Activated T-cell treated with anti-CD3 and anti-CD28 coated beads, Interleukin-2, amount 50 U/mL, for 4 hours (primary cell): ENCODE results near the gene KDSR. TPM values are rescaled to one million over a fixed set of nuclear protein-coding genes. Genes with fewer than 3 reads are reported as not detected.
"Not testable (repeated sequence)": the region's sequence is repeated elsewhere in the genome, so short reads cannot be mapped to it uniquely, and the experiment has no call there.

ENCODE experiments used
- ATAC-seq, 2 donors: fragments of 200-7000 bp; cut with Tn5 transposase; one replicate each; pipeline ENCODE4 v1.10.0; 2021
- DNase-seq: peaks from one replicate; pipeline ENCODE4 v3.0.0-alpha.2; 2020
- H3K27me3 Mint-ChIP-seq: one replicate; pipeline ENCODE4 v1.8.0; 2021; ENCODE audit warnings: low read depth, mixed read lengths
- H3K36me3 Mint-ChIP-seq: one replicate; pipeline ENCODE4 v1.8.0; 2022; ENCODE audit warnings: mixed read lengths; ENCODE audit not compliant: insufficient read depth
- H3K4me1 Mint-ChIP-seq: one replicate; pipeline ENCODE4 v1.8.0; 2021; ENCODE audit warnings: low read depth, mixed read lengths
- H3K4me3 Mint-ChIP-seq: one replicate; pipeline ENCODE4 v1.8.0; 2021; ENCODE audit warnings: mild to moderate bottlenecking, moderate library complexity, mixed read lengths
- H3K9me3 Mint-ChIP-seq: one replicate; pipeline ENCODE4 v1.8.0; 2021; ENCODE audit warnings: mixed read lengths
- total RNA-seq, 3 donors: library from RNA; stranded (reverse); gene quantifications; one replicate each; pipeline ENCODE4 v1.2.1, GENCODE V29; 2021

The KDSR gene
- total RNA-seq, 3 donors from 2014 or later = 64.6 to 78.2 (median 76.2) TPM

- ATAC-seq (peak; percentile 50 to 55), DNase-seq (no peak)
- peaks cover 6% of the 10 kb centered on the region for H3K36me3 Mint-ChIP-seq
- H3K4me3 Mint-ChIP-seq = peak overlapping the region; percentile 55
- H3K4me1 Mint-ChIP-seq = peaks cover 24% of the 10 kb centered on the region
- H3K9me3 Mint-ChIP-seq = peaks cover 10% of the 10 kb centered on the region
- H3K27me3 Mint-ChIP-seq = no peaks in the 10 kb centered on the region
Observed at GRCh38 chr18:63378919-63379638, 12.1 kb upstream of the KDSR start.

- no peak overlapping the region for H3K4me3 Mint-ChIP-seq
- H3K4me1 Mint-ChIP-seq = peaks cover 24% of the 10 kb centered on the region
- DNase-seq (no peak), ATAC-seq (no peak)
- H3K9me3 Mint-ChIP-seq = peaks cover 6% of the 10 kb centered on the region
- no peaks in the 10 kb centered on the region for H3K36me3 Mint-ChIP-seq
- H3K27me3 Mint-ChIP-seq = no peaks in the 10 kb centered on the region
Observed at GRCh38 chr18:63377275-63377980, 10.4 kb upstream of the KDSR start.

GRCh38 chr18:63376538-63376937, 9.5 kb upstream of the KDSR start:
- peaks cover 24% of the 10 kb centered on the region for H3K4me1 Mint-ChIP-seq
- H3K9me3 Mint-ChIP-seq = peaks cover 6% of the 10 kb centered on the region
- ATAC-seq (no peak), DNase-seq (no peak)
- no peak overlapping the region for H3K4me3 Mint-ChIP-seq
- H3K27me3 Mint-ChIP-seq = no peaks in the 10 kb centered on the region
- H3K36me3 Mint-ChIP-seq = no peaks in the 10 kb centered on the region

- peaks cover 6% of the 10 kb centered on the region for H3K9me3 Mint-ChIP-seq
- no peak for DNase-seq
- no peak for ATAC-seq
- H3K4me3 Mint-ChIP-seq = no peak overlapping the region
- H3K27me3 Mint-ChIP-seq = no peaks in the 10 kb centered on the region
- peaks cover 16% of the 10 kb centered on the region for H3K4me1 Mint-ChIP-seq
- no peaks in the 10 kb centered on the region for H3K36me3 Mint-ChIP-seq
Observed at GRCh38 chr18:63374540-63374939, 7.5 kb upstream of the KDSR start.

GRCh38 chr18:63373161-63373560, 6.2 kb upstream of the KDSR start:
- no peak for DNase-seq

GRCh38 chr18:63368611-63369010, 1.6 kb upstream of the KDSR start:
- Mint-ChIP-seq H3K27me3 (no peaks in the 10 kb centered on the region), H3K4me3 (peak overlapping the region; percentile 96), H3K4me1 (peaks cover 33% of the 10 kb centered on the region), H3K9me3 (no peaks in the 10 kb centered on the region), H3K36me3 (peaks cover 2% of the 10 kb centered on the region)
- ATAC-seq (no peak), DNase-seq (no peak)

More at GRCh38 chr18:63373161-63373560, 6.2 kb upstream of the KDSR start:
- no peaks in the 10 kb centered on the region for H3K27me3 Mint-ChIP-seq
- H3K36me3 Mint-ChIP-seq = no peaks in the 10 kb centered on the region
- H3K4me1 Mint-ChIP-seq = peaks cover 11% of the 10 kb centered on the region
- ATAC-seq = no peak
- H3K4me3 Mint-ChIP-seq = no peak overlapping the region
- peaks cover 6% of the 10 kb centered on the region for H3K9me3 Mint-ChIP-seq

- peaks cover 12% of the 10 kb centered on the region for H3K36me3 Mint-ChIP-seq
- peak overlapping the region; percentile 96 for H3K4me3 Mint-ChIP-seq
- H3K9me3 Mint-ChIP-seq = no peaks in the 10 kb centered on the region
- ATAC-seq (peak; percentile 61 to 64), DNase-seq (peak; percentile 69)
- no peaks in the 10 kb centered on the region for H3K27me3 Mint-ChIP-seq
- H3K4me1 Mint-ChIP-seq = peaks cover 35% of the 10 kb centered on the region
Observed at GRCh38 chr18:63366213-63367052, 573 bp downstream of the KDSR start.

GRCh38 chr18:63365876-63366212, 1.2 kb downstream of the KDSR start:
- Mint-ChIP-seq H3K27me3 (no peaks in the 10 kb centered on the region), H3K4me3 (peak overlapping the region; percentile 96), H3K4me1 (peaks cover 35% of the 10 kb centered on the region), H3K9me3 (no peaks in the 10 kb centered on the region), H3K36me3 (peaks cover 12% of the 10 kb centered on the region)
- ATAC-seq (no peak), DNase-seq (no peak)

GRCh38 chr18:63363951-63364350, 3.1 kb downstream of the KDSR start:
- Mint-ChIP-seq H3K4me3 (no peak overlapping the region), H3K4me1 (peaks cover 35% of the 10 kb centered on the region), H3K27me3 (no peaks in the 10 kb centered on the region), H3K9me3 (no peaks in the 10 kb centered on the region), H3K36me3 (peaks cover 19% of the 10 kb centered on the region)
- ATAC-seq (no peak), DNase-seq (peak; percentile 24)

- not testable (repeated sequence) for ATAC-seq, H3K4me3 Mint-ChIP-seq, H3K27me3 Mint-ChIP-seq, DNase-seq, H3K9me3 Mint-ChIP-seq
- H3K4me1 Mint-ChIP-seq = peaks cover 30% of the 10 kb centered on the region
- H3K36me3 Mint-ChIP-seq = peaks cover 19% of the 10 kb centered on the region
Observed at GRCh38 chr18:63363420-63363819, 3.6 kb downstream of the KDSR start.

GRCh38 chr18:63356272-63356896, 10.6 kb downstream of the KDSR start:
- H3K4me3 Mint-ChIP-seq = no peak overlapping the region
- no peaks in the 10 kb centered on the region for H3K27me3 Mint-ChIP-seq
- H3K9me3 Mint-ChIP-seq = no peaks in the 10 kb centered on the region
- no peak for DNase-seq
- no peaks in the 10 kb centered on the region for H3K4me1 Mint-ChIP-seq
- peaks cover 28% of the 10 kb centered on the region for H3K36me3 Mint-ChIP-seq
- no peak for ATAC-seq

GRCh38 chr18:63350230-63350629, 16.8 kb downstream of the KDSR start:
- DNase-seq (no peak), ATAC-seq (no peak)
- Mint-ChIP-seq H3K36me3 (peaks cover 38% of the 10 kb centered on the region), H3K4me1 (no peaks in the 10 kb centered on the region), H3K9me3 (no peaks in the 10 kb centered on the region), H3K27me3 (no peaks in the 10 kb centered on the region), H3K4me3 (no peak overlapping the region)

GRCh38 chr18:63348508-63349136, 18.4 kb downstream of the KDSR start:
- H3K36me3 Mint-ChIP-seq = peaks cover 39% of the 10 kb centered on the region
- H3K9me3 Mint-ChIP-seq = no peaks in the 10 kb centered on the region
- no peak overlapping the region for H3K4me3 Mint-ChIP-seq
- H3K4me1 Mint-ChIP-seq = no peaks in the 10 kb centered on the region
- ATAC-seq = no peak
- H3K27me3 Mint-ChIP-seq = no peaks in the 10 kb centered on the region
- DNase-seq = no peak
